GM12878 (cell line): Measurements from ENCODE around the gene RFT1.

ENCODE experiments used
- CTCF ChIP-seq, 3 experiments: IDR thresholded peaks in 2 of 3; conservative IDR thresholded peaks in 1 of 3; 2 replicates each; pipeline ENCODE4 v1.5.1; 2011; ENCODE audit warnings: low read depth in 3 of 3, low read length in 3 of 3, mild to moderate bottlenecking in 3 of 3, control low read depth in 2 of 3, moderate library complexity in 2 of 3, inconsistent platforms in 1 of 3, mixed read lengths in 1 of 3; ENCODE audit not compliant: control insufficient read depth in 2 of 3, insufficient read depth in 1 of 3; ENCODE audit errors: extremely low read depth in 1 of 3
- GABPA ChIP-seq: IDR thresholded peaks from 2 replicates; pipeline ENCODE4 v1.6.1; 2014; ENCODE audit warnings: antibody characterized with exemption, low read depth, mild to moderate bottlenecking, inconsistent platforms
- HDAC2 ChIP-seq: fragments of 200-600 bp; sonication (generic); IDR thresholded peaks from 2 replicates; pipeline ENCODE4 v1.6.1; 2017
- IKZF1 ChIP-seq: fragments of 450-650 bp; conservative IDR thresholded peaks from 2 replicates; pipeline ENCODE4 v1.6.1; 2017; ENCODE audit warnings: antibody characterized with exemption, mild to moderate bottlenecking
- NFYA ChIP-seq: IDR thresholded peaks from 2 replicates; pipeline ENCODE4 v1.6.1; 2011; ENCODE audit warnings: low read depth, mild to moderate bottlenecking, low read length, improper control_type of control experiment, borderline replicate concordance
- POLR2A ChIP-seq: IDR thresholded peaks from 2 replicates; pipeline ENCODE4 v1.6.1; 2011; ENCODE audit warnings: low read depth, mild to moderate bottlenecking, low read length
- POLR2AphosphoS2 ChIP-seq: IDR thresholded peaks from 2 replicates; pipeline ENCODE4 v1.6.1; 2011; ENCODE audit warnings: low read depth, mild to moderate bottlenecking, low read length, improper control_type of control experiment, moderate library complexity
- POLR2AphosphoS5 ChIP-seq: IDR thresholded peaks from 2 replicates; pipeline ENCODE4 v1.6.1; 2011; ENCODE audit warnings: mild to moderate bottlenecking, low read length, inconsistent platforms
- RB1 ChIP-seq: fragments of 450-650 bp; formaldehyde crosslinking; IDR thresholded peaks from 2 replicates; pipeline ENCODE4 v1.6.1; 2017; ENCODE audit warnings: mild to moderate bottlenecking, borderline replicate concordance
- RBBP5 ChIP-seq: fragments of 200-600 bp; sonication (generic); conservative IDR thresholded peaks from 2 replicates; pipeline ENCODE4 v1.6.1; 2016
- ZNF217 ChIP-seq: fragments of 450-650 bp; IDR thresholded peaks from 2 replicates; pipeline ENCODE4 v1.6.1; 2017; ENCODE audit warnings: antibody characterized with exemption, mild to moderate bottlenecking
- ZNF274 ChIP-seq: IDR thresholded peaks from one replicate; pipeline ENCODE4 v1.8.0; 2011; ENCODE audit not compliant: insufficient read length, insufficient read depth
- ZNF592 ChIP-seq: fragments of 450-650 bp; IDR thresholded peaks from 2 replicates; pipeline ENCODE4 v1.6.1; 2017; ENCODE audit warnings: mild to moderate bottlenecking, moderate library complexity

DNA sequence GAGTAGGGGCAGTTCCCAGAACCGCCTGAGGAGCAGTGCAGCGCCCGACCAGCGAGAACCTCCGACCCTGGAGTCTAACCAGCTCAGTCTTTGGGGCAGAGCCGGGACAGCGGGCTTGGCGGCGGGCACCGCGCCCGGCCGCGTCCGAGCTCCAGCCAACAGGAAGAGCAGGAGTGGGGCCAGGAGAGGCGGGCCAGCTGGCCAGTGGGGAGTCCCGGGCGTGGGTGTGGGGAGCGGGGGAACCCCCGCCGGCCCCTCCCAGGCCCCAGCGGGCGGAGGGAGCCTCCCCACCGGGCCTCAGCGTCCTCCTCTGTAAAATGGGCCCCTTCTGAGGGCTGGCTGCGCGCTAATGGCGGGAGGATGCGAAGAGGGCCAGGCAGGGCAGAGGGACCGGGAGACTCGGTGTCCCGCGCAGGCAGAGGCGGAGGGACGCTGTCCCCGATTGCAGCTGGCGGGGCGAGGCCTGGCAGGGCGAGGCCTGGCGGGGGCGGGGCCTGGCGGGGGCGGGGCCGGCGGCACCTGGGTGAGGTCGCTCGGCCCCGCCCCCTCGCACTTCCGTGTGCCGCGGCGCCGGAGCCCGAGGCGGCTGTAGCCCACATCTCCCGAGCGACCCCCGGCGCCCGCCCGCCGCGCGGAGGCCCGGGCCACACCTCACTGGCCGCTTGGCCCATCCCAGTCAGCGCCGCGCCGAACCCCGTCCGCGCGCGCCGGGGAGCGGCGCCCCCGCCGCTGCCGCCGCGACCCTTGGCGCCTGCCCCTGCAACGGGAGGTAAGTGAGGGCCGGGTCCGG is 30.6 kb upstream of the RFT1 start, which contains the start of gene PRKCD:
- TF ChIP-seq POLR2AphosphoS5, result peak; percentile 65
- peak; percentile 30 to 65 (median 49) for TF ChIP-seq CTCF (IDR thresholded peaks at IDR 0.05 in 2 of 3, conservative IDR thresholded peaks at IDR 0.05 in 1 of 3; ENCODE audit: control insufficient read depth in 2 of 3, extremely low read depth in 1 of 3, insufficient read depth in 1 of 3, low read depth in 3 of 3, low read length in 3 of 3)
- TF ChIP-seq NFYA, result no peak
- peak; percentile 64; the same call in 1 of the 2 replicates for TF ChIP-seq ZNF217
- no peak for TF ChIP-seq GABPA
- no peak for TF ChIP-seq ZNF592
- no peak for TF ChIP-seq POLR2AphosphoS2
- peak; percentile 39; the same call in 1 of the 2 replicates for TF ChIP-seq RB1
- TF ChIP-seq RBBP5, result no peak
- no peak for TF ChIP-seq HDAC2
- TF ChIP-seq POLR2A, result peak; percentile 78
- TF ChIP-seq ZNF274, result no peak
- TF ChIP-seq IKZF1, result peak; percentile 86
